ENCODE results near the gene CAMK4. TPM values are rescaled to one million over a fixed set of nuclear protein-coding genes. Genes with fewer than 3 reads are reported as not detected.

CAMK4 gene
- total RNA-seq, 1 experiment from 2014 or later, result 23.3 TPM

GRCh38 chr5:111262153-111262552 lies 38.0 kb downstream of the CAMK4 start:
- H3K4me1 Mint-ChIP-seq (ENCODE audit: low read depth, unreplicated experiment), result peaks cover 17% of the 10 kb centered on the region
- BruUV-seq (replicated peaks), result no TSS peak
- no peak for DNase-seq
- H3K27ac Mint-ChIP-seq (ENCODE audit: unreplicated experiment), result no peak overlapping the region
- no peak for TF ChIP-seq CTCF (IDR thresholded peaks at IDR 0.05; ENCODE audit: unreplicated experiment)
- H3K9me3 Mint-ChIP-seq (ENCODE audit: low read depth, unreplicated experiment), result peaks cover 7% of the 10 kb centered on the region
- H3K36me3 Mint-ChIP-seq (ENCODE audit: insufficient read depth, unreplicated experiment), result peaks cover 9% of the 10 kb centered on the region
- H3K27me3 Mint-ChIP-seq (ENCODE audit: unreplicated experiment), result no peaks in the 10 kb centered on the region
- intact Hi-C loops (cut with micrococcal nuclease; ENCODE audit: unreplicated experiment), result no loop called here
- H3K4me3 Mint-ChIP-seq (ENCODE audit: low read depth, unreplicated experiment), result no peak overlapping the region
- CTCF ChIA-PET, result interaction anchor here (0.7 kb wide), 1 partner anchor 179 kb away, joined by 4 read pairs; no protein-coding TSS in a partner anchor

GRCh38 chr5:111262815-111263214 lies 38.6 kb downstream of the CAMK4 start:
- Mint-ChIP-seq H3K4me3 (ENCODE audit: low read depth, unreplicated experiment) (no peak overlapping the region), H3K27ac (ENCODE audit: unreplicated experiment) (no peak overlapping the region), H3K27me3 (ENCODE audit: unreplicated experiment) (no peaks in the 10 kb centered on the region), H3K9me3 (ENCODE audit: low read depth, unreplicated experiment) (peaks cover 7% of the 10 kb centered on the region), H3K4me1 (ENCODE audit: low read depth, unreplicated experiment) (peaks cover 18% of the 10 kb centered on the region), H3K36me3 (ENCODE audit: insufficient read depth, unreplicated experiment) (peaks cover 9% of the 10 kb centered on the region)
- CTCF ChIA-PET, result no interaction called here
- no peak for TF ChIP-seq CTCF (IDR thresholded peaks at IDR 0.05; ENCODE audit: unreplicated experiment)
- intact Hi-C loops (cut with micrococcal nuclease; ENCODE audit: unreplicated experiment), result no loop called here
- no peak for DNase-seq
- no TSS peak for BruUV-seq (replicated peaks)

- peaks cover 18% of the 10 kb centered on the region for H3K4me1 Mint-ChIP-seq (ENCODE audit: low read depth, unreplicated experiment)
- H3K36me3 Mint-ChIP-seq (ENCODE audit: insufficient read depth, unreplicated experiment), result no peaks in the 10 kb centered on the region
- H3K9me3 Mint-ChIP-seq (ENCODE audit: low read depth, unreplicated experiment), result peaks cover 13% of the 10 kb centered on the region
- TF ChIP-seq CTCF (IDR thresholded peaks at IDR 0.05; ENCODE audit: unreplicated experiment), result no peak
- BruUV-seq (replicated peaks), result no TSS peak
- no peak for DNase-seq
- CTCF ChIA-PET, result no interaction called here
- H3K27ac Mint-ChIP-seq (ENCODE audit: unreplicated experiment), result peak overlapping the region; percentile 29
- no peaks in the 10 kb centered on the region for H3K27me3 Mint-ChIP-seq (ENCODE audit: unreplicated experiment)
- H3K4me3 Mint-ChIP-seq (ENCODE audit: low read depth, unreplicated experiment), result no peak overlapping the region
- intact Hi-C loops (cut with micrococcal nuclease; ENCODE audit: unreplicated experiment), result no loop called here
Measured at GRCh38 chr5:111266491-111266890, 42.3 kb downstream of the CAMK4 start.

- H3K9me3 Mint-ChIP-seq (ENCODE audit: low read depth, unreplicated experiment), result peaks cover 13% of the 10 kb centered on the region
- no peak for DNase-seq
- intact Hi-C loops (cut with micrococcal nuclease; ENCODE audit: unreplicated experiment), result no loop called here
- H3K27me3 Mint-ChIP-seq (ENCODE audit: unreplicated experiment), result no peaks in the 10 kb centered on the region
- H3K4me1 Mint-ChIP-seq (ENCODE audit: low read depth, unreplicated experiment), result peaks cover 18% of the 10 kb centered on the region
- TF ChIP-seq CTCF (IDR thresholded peaks at IDR 0.05; ENCODE audit: unreplicated experiment), result no peak
- no peaks in the 10 kb centered on the region for H3K36me3 Mint-ChIP-seq (ENCODE audit: insufficient read depth, unreplicated experiment)
- no peak overlapping the region for H3K27ac Mint-ChIP-seq (ENCODE audit: unreplicated experiment)
- no TSS peak for BruUV-seq (replicated peaks)
- H3K4me3 Mint-ChIP-seq (ENCODE audit: low read depth, unreplicated experiment), result no peak overlapping the region
- CTCF ChIA-PET, result no interaction called here
Measured at GRCh38 chr5:111268300-111268699, 44.1 kb downstream of the CAMK4 start.
